ENCODE measurements around the gene FCN3.
A peak's percentile ranks its signal among the peaks of the same experiment; 100 is the strongest.

FCN3 gene

DNA sequence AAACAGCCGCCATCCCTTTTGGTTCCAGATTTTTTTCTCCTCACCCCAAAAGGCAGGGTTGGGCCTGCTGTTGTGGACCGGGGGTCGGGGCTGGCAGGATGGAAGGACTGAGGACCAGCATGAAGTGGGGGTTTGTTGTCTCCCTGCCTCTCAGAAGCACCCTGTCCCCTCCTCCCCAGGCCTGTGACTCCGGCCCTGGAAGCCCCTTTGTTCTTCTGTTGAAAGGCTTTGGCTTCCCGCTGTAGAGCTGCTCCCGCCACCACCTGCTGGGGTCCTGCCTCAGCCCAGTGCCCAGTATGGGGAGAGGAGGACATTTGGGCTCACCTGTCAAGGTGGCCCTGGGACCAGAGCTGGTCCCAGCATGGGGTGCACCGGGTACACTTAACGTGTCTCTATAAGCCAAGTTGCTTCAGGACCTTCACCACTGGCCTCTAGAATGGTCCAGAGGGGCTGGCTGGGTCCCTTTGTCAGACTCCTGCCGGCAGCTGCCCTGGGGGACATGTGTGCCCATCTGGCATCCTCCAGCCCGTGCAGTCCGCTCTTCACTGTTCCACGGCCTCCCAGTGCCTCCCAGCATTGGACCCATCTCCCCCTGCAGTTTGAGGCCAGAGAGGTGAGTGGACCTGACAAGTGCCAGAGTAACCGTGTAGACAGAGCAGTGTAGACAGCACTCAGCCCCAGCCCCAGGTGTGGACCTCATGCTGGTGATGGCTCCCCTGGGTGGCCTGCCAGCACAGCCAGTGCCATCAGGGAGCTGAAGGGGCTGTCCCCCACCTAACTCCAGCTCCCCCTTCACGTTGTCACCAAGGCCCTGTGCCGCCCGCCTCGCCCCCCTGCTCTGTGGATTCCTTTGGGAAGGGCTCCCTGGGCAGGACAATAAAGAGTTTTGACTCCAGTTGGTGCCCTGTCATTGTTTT, 38.9 kb downstream of the FCN3 start:
- H3K4me3 ChIP-seq (ENCODE audit: low read depth, low read length): no peak overlapping the region
- TF ChIP-seq, protein P1, sequence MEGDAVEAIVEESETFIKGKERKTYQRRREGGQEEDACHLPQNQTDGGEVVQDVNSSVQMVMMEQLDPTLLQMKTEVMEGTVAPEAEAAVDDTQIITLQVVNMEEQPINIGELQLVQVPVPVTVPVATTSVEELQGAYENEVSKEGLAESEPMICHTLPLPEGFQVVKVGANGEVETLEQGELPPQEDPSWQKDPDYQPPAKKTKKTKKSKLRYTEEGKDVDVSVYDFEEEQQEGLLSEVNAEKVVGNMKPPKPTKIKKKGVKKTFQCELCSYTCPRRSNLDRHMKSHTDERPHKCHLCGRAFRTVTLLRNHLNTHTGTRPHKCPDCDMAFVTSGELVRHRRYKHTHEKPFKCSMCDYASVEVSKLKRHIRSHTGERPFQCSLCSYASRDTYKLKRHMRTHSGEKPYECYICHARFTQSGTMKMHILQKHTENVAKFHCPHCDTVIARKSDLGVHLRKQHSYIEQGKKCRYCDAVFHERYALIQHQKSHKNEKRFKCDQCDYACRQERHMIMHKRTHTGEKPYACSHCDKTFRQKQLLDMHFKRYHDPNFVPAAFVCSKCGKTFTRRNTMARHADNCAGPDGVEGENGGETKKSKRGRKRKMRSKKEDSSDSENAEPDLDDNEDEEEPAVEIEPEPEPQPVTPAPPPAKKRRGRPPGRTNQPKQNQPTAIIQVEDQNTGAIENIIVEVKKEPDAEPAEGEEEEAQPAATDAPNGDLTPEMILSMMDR (IDR thresholded peaks at IDR 0.05; ENCODE audit: low read depth, low read length): no peak

DNA sequence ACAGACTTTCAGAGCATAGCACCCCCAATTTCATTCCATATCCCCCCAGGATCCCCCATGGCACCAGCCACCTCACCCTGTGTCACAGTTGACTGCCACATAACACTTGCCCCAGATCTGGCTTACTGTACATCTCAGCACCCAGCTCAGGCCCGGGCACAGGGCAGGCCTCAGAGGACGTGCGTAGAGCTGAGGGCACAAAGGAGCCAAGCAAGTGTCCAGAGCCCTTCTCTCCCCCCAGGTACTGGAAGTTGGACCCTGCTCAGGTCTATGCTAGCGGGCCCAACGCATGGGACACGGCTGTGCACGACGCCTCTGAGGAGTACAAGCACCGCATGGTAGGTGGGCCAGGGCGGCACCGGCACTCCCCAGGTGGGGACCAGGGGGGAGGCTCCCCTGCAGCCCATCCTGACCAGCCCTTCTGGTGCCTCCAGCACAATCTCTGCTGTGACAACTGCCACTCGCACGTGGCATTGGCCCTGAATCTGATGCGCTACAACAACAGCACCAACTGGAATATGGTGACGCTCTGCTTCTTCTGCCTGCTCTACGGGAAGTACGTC, 40.8 kb downstream of the FCN3 start:
- no peak overlapping the region for H3K4me3 ChIP-seq (ENCODE audit: low read depth, low read length)

DNA sequence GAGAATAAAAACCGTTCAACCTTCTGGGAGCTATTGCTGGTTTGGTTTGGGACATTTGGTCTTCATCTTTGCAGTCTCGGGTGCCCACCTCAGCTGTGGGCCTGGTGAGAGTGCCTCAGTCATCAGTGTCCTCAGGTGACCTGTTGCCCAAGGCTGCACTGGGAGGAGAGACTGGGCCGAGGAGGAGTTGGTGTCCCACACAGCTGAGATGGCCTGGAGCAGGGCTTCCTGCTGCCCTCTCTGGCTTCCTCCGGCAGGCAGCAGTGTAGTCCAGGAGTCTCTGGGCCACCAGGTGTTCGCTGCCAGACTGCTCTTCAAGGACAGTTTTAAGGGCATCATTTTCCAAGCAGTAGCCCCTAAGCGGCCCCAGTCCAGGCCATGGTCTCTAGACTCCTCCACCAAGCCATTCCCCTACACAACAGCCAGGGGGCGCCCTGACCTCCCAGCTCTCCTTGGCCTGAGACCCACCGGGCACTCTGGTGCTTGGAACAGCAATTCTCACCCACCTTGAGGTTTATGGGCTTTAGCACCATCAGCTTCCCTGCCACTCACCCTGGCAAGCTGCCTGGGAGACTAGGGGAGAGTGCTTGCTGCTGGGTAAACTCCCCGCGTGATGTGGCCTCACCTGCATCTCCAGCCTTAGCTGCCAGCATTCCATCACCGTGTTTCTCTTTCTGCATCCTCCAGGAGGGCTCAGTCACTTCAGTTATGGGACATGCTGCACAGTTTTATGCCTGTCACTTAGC, 41.9 kb downstream of the FCN3 start:
- TF ChIP-seq, protein P1 (IDR thresholded peaks at IDR 0.05; ENCODE audit: low read depth, low read length): peak; percentile 86
- H3K4me3 ChIP-seq (ENCODE audit: low read depth, low read length): no peak overlapping the region

More for the DNA sequence above, 40.8 kb downstream of the FCN3 start:
- TF ChIP-seq, protein P1 (IDR thresholded peaks at IDR 0.05; ENCODE audit: low read depth, low read length): no peak

DNA sequence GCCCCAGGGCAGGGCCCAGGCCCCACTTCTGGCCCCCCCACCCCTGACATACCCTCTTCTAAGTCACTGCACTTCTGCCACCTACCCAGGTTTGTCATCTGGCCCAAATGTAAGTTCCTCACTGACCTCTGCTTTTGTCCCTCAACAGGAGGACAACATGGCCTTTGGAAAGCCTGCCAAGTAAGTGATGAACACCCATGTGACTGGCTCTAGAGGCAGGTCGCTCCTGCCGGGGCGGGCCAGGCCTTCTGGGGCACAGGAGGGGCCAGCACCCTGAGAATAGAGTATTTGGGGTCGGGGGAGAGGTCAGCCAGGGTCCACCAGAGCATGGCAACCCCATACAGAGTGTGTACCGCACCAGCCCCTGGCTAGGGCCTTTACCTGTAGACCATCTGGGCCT, 42.7 kb downstream of the FCN3 start:
- TF ChIP-seq, protein P1 (IDR thresholded peaks at IDR 0.05; ENCODE audit: low read depth, low read length): no peak

DNA sequence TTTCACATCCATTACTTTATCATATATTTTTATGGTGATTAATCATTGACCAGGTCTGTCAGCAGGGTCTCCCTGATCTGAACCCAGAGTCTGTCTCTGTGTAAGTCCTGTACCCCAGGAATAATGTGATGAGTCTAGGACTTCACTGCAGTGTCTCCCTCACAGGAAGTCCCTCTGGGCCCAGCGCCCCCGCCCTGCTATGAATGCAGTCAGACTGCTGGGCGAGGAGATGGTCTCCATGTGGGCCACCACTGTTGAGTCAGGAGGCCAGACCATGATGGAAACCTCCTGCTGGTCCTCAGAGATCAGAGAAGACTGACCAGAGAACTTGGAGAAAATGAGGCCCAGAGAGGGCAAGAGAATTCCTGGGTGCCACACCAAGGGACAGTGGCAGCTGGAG, 43.2 kb downstream of the FCN3 start:
- no peak overlapping the region for H3K4me3 ChIP-seq (ENCODE audit: low read depth, low read length)
- TF ChIP-seq, protein P1 (IDR thresholded peaks at IDR 0.05; ENCODE audit: low read depth, low read length): no peak

More for the DNA sequence above, 42.7 kb downstream of the FCN3 start:
- no peak overlapping the region for H3K4me3 ChIP-seq (ENCODE audit: low read depth, low read length)

DNA sequence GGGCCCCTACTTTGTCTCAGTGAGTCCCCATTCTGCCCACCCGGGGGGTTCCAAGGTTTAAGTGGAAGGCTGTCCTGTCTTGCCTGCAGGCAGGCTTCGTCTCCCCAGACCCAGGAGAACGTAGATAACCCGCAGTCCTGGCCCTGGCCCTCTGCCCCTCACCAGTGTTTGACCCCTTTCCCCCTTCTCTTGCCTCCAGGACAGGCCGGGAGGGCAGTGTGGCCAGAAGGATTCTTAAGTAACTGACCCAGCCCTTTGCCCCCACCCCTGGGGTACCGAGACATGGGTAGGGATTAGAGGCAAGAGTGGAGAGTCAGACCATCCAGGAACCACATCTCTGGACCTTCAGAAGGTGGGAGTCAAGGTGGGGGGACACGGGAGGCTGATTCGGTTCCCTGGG, 43.8 kb downstream of the FCN3 start:
- no peak overlapping the region for H3K4me3 ChIP-seq (ENCODE audit: low read depth, low read length)
- TF ChIP-seq, protein P1 (IDR thresholded peaks at IDR 0.05; ENCODE audit: low read depth, low read length): no peak

Data from WI38 (cell line).